SK-N-MC (cell line): ENCODE measurements around the gene PACRG.

Source experiments
- EZH2 ChIP-seq: fragments of 200-600 bp; sonication (generic); IDR thresholded peaks from one replicate; pipeline ENCODE4 v1.6.1; 2017; ENCODE audit warnings: antibody characterized with exemption
- POLR2AphosphoS5 ChIP-seq: IDR thresholded peaks from 2 replicates; pipeline ENCODE4 v1.6.1; 2012; ENCODE audit warnings: mild to moderate bottlenecking, low read depth, low read length, borderline replicate concordance

DNA sequence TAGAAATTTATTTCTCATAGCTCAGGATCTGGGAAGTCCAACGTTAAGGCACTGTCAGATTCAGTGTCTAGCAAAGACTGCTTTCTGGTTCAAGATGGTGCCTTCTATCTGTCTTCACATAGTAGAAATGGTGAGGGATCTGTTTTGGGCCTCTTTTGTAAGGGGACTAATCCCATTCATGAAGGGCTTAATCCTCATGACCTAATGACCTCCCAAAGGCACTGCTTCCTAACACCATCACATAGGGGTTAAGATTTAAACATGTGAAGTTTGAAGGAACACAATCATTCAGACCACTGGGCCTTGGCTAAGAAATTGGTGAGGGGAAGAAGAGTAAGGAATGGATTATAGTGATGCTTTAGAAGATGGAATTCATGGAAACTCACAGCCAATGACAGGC lies 237.6 kb downstream of the PACRG start:
- TF ChIP-seq POLR2AphosphoS5 (no peak), EZH2 (no peak)
